ENCODE data around the gene UXT. TPM values are rescaled to one million over a fixed set of nuclear protein-coding genes. Genes with fewer than 3 reads are reported as not detected.
A peak's percentile ranks its signal among the peaks of the same experiment; 100 is the strongest.

Gene UXT
- total and polyA plus RNA-seq, 4 experiments from 2014 or later: 172 to 315 (median 232) TPM

DNA sequence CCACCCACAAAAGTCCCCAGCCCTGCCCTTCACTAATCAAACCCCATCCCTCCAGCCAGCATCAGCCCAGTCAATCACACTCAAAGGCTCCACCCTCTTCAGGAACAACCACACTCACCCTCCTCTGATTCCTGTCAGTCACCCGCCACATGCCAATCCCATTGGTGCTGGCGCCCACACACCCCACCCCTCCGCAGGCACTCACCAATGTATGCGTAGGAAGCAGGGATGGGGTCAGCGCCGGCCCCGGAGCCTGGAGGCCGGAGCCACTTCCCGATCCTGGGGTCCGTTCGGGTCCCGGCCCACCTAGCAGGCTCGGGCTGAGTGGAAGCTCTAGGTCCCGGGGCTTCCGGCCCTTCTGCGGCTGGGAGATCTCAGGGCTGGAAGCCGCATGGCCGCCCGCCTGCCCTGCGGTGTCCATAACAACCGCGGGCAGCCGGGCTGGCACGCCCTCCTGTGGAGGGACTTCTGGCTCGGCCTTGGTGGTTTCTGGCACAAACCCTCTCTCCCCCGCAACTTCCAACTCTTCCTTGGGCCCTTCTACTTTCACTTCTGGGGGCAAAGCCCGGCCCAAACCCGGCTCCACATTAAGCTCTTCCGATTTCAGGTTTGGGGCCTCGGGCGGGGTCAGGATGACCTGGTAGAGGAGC, 21.3 kb downstream of the UXT start:
- intact Hi-C loops (cut with micrococcal nuclease): loop anchor here (5.0 kb wide), 1 partner anchor 445 kb away; the partner anchor contains the start of gene UBA1
- peaks cover 0 to 18% (median 6%) of the 10 kb centered on the region in 4 donors for H3K4me1 Mint-ChIP-seq
- H3K4me3 Mint-ChIP-seq: peak overlapping the region; percentile 46 to 76 (median 64)
- H3K36me3 Mint-ChIP-seq: peaks cover 8 to 41% of the 10 kb centered on the region in 2 donors
- DNase-seq: peak in 4 of 5 donors; percentile 30 to 51 (median 38)
- H3K27ac Mint-ChIP-seq: peak overlapping the region; percentile 50 to 93 (median 87)
- H3K9me3 Mint-ChIP-seq: no peaks in the 10 kb centered on the region
- Histone ChIP-seq H3K27ac (ENCODE audit: low read depth, low read length) (no peak overlapping the region), H3K9me3 (ENCODE audit: control insufficient read depth in 1 of 2, low read length in 2 of 2) (no peaks in the 10 kb centered on the region), H3K36me3 (ENCODE audit: insufficient read depth, low read length) (peaks cover 27% of the 10 kb centered on the region), H3K4me3 (ENCODE audit: low read length in 2 of 2) (no peak overlapping the region), H3K27me3 (ENCODE audit: insufficient read depth, low read length) (no peaks in the 10 kb centered on the region), H3K4me1 (ENCODE audit: insufficient read depth, low read length) (no peaks in the 10 kb centered on the region)
- H3K27me3 Mint-ChIP-seq: no peaks in the 10 kb centered on the region
- POLR2A ChIA-PET (ENCODE audit: partially characterized antibody): no interaction called here
- CTCF ChIA-PET (ENCODE audit: partially characterized antibody): no interaction called here

DNA sequence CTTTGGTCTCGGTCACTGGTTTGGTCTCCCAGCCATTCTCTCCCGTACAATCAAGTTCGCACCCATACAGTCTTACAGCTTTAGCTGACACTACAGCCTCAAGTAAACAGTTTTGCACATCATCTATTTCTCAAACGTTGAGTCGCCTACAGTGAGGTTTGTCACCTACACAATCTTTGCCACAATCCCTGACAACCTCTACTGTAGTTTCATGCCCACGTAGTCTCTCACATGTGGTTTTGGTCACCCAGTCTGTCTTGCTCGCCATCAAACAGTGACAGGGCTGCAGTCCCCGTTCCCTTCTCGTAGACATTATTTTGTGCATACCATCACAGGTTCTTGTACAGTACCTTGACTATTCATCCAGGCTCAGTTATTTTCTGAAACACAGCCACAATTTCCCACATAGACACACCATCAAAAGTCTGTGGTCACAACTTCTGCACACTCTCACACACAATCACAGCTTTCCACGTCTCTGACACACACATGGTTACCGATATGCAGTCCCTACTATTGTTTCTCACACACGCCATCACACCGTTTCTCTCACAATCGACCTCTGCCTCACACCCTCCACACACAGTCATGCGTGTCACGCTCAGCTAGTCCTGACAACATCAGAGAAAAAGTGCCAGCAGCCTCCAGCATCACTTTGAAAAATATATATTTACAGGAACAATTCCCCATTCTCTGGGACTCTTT, 24.0 kb downstream of the UXT start:
- H3K4me1 Mint-ChIP-seq: peaks cover 2 to 25% (median 11%) of the 10 kb centered on the region in 4 donors
- no peak overlapping the region for H3K27ac Mint-ChIP-seq
- Histone ChIP-seq H3K27ac (ENCODE audit: low read depth, low read length) (no peak overlapping the region), H3K4me1 (ENCODE audit: insufficient read depth, low read length) (peaks cover 6% of the 10 kb centered on the region), H3K27me3 (ENCODE audit: insufficient read depth, low read length) (no peaks in the 10 kb centered on the region), H3K36me3 (ENCODE audit: insufficient read depth, low read length) (peaks cover 14% of the 10 kb centered on the region), H3K4me3 (ENCODE audit: low read length in 2 of 2) (no peak overlapping the region), H3K9me3 (ENCODE audit: control insufficient read depth in 1 of 2, low read length in 2 of 2) (no peaks in the 10 kb centered on the region)
- intact Hi-C loops (cut with micrococcal nuclease): loop anchor here (5.0 kb wide), 1 partner anchor 443 kb away; the partner anchor contains the start of gene UBA1
- ChIA-PET CTCF (ENCODE audit: partially characterized antibody) (no interaction called here), POLR2A (ENCODE audit: partially characterized antibody) (interaction anchor here (0.7 kb wide), 1 partner anchor 22 kb away, joined by 3 read pairs; no protein-coding TSS in a partner anchor)
- no peak overlapping the region for H3K4me3 Mint-ChIP-seq
- DNase-seq: peak in 1 of 5 donors; percentile 45
- H3K27me3 Mint-ChIP-seq: no peaks in the 10 kb centered on the region
- no peaks in the 10 kb centered on the region for H3K9me3 Mint-ChIP-seq
- peaks cover 6 to 31% of the 10 kb centered on the region in 2 donors for H3K36me3 Mint-ChIP-seq

DNA sequence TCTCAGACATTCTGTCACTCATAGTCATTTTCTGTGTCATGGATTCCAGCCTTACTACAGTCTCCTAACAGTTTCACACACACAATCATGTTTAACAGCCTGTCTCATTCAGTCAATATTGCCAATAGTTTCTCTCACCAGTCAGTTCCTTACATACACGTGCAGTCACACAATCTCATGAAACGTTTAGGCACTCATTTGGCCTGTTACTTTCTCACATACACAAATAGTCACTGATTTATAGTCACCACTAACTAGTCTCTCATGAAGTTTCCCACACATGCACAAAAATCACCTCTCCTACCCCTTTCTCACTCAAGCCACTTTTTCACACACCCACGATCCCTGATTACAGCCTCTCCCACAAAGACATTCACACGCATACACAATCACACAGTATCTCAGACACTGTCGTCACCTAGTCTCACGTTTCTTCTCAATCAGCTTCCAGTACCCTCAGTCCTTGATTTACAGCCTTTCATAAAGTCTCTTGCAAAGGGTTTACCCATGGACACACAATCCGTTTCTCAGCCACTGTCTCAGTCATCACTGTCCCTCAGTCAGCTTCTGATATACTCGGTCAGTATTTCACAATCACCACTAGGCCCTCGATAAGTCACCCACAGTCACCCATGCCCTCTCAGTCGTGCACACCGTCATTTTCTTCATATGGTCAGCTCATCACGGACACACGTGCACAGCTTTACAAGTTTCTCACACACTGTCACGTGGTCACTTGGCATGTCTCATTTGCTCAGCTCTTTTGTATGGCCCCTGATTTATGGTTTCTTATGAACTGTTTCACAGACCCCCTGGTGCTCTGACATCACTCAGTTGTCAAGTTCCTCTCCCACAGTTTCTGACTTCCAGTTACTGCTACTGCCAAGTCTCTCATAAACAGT, 25.0 kb downstream of the UXT start:
- Histone ChIP-seq H3K27me3 (ENCODE audit: insufficient read depth, low read length) (no peaks in the 10 kb centered on the region), H3K4me1 (ENCODE audit: insufficient read depth, low read length) (peaks cover 11% of the 10 kb centered on the region), H3K27ac (ENCODE audit: low read depth, low read length) (no peak overlapping the region), H3K4me3 (ENCODE audit: low read length in 2 of 2) (no peak overlapping the region), H3K9me3 (ENCODE audit: control insufficient read depth in 1 of 2, low read length in 2 of 2) (no peaks in the 10 kb centered on the region), H3K36me3 (ENCODE audit: insufficient read depth, low read length) (peaks cover 4% of the 10 kb centered on the region)
- Mint-ChIP-seq H3K9me3 (no peaks in the 10 kb centered on the region), H3K27me3 (no peaks in the 10 kb centered on the region), H3K27ac (no peak overlapping the region), H3K36me3 (peaks cover 0 to 22% of the 10 kb centered on the region in 2 donors), H3K4me1 (peaks cover 8 to 31% (median 18%) of the 10 kb centered on the region in 4 donors), H3K4me3 (no peak overlapping the region)
- ChIA-PET CTCF (ENCODE audit: partially characterized antibody) (no interaction called here), POLR2A (ENCODE audit: partially characterized antibody) (no interaction called here)
- intact Hi-C loops (cut with micrococcal nuclease): no loop called here
- DNase-seq: no peak

DNA sequence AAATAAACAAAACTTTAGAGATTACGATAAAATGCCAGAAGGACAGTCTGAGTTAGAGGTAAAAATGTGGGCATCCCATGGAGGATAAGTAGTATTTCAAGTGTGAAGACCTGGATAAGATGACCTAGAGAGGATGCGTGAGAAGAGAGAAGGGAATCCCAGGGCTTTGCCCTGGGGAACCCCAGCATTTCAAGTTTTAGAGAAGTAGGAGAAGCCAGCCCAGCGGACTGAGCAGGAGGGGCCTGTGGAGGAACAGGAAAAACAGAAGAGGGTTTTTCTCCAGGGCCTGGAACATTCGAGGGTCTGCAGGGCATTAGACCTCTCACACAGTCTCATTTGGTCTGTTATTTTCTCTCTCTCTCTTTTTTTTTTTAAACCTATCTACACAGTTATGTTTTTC, 26.3 kb downstream of the UXT start:
- Histone ChIP-seq H3K9me3 (ENCODE audit: control insufficient read depth in 1 of 2, low read length in 2 of 2) (no peaks in the 10 kb centered on the region), H3K27ac (ENCODE audit: low read depth, low read length) (no peak overlapping the region), H3K27me3 (ENCODE audit: insufficient read depth, low read length) (no peaks in the 10 kb centered on the region), H3K36me3 (ENCODE audit: insufficient read depth, low read length) (peaks cover 4% of the 10 kb centered on the region), H3K4me3 (ENCODE audit: low read length in 2 of 2) (no peak overlapping the region), H3K4me1 (ENCODE audit: insufficient read depth, low read length) (peaks cover 17% of the 10 kb centered on the region)
- intact Hi-C loops (cut with micrococcal nuclease): no loop called here
- H3K27ac Mint-ChIP-seq: peak overlapping the region in 5 of 7 donors; percentile 0 to 48 (median 24)
- peaks cover 0 to 12% of the 10 kb centered on the region in 2 donors for H3K36me3 Mint-ChIP-seq
- CTCF ChIA-PET (ENCODE audit: partially characterized antibody): no interaction called here
- no peak for DNase-seq
- no peak overlapping the region for H3K4me3 Mint-ChIP-seq
- POLR2A ChIA-PET (ENCODE audit: partially characterized antibody): no interaction called here
- no peaks in the 10 kb centered on the region for H3K27me3 Mint-ChIP-seq
- H3K9me3 Mint-ChIP-seq: no peaks in the 10 kb centered on the region
- H3K4me1 Mint-ChIP-seq: peaks cover 11 to 31% (median 22%) of the 10 kb centered on the region in 4 donors

DNA sequence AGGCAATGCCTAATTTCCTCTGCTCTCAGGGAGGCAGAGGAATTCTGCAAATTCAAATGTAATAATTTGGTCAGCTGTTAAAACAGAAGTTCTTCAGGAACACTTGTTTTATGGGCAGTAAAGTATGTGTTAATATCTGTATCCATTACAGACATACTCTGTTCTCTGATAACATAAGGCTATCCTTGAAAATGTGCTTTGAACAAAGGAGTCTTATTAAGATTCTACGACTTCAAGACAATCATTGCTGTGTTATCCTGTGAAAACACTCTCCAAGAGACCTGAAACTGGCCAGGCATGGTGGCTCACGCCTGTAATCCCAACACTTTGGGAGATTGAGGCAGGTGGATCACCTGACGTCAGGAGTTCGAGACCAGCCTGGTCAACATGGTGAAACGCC, 27.3 kb downstream of the UXT start:
- intact Hi-C loops (cut with micrococcal nuclease): no loop called here
- DNase-seq: no peak
- H3K4me1 Mint-ChIP-seq: peaks cover 11 to 23% (median 18%) of the 10 kb centered on the region in 4 donors
- H3K4me3 ChIP-seq (ENCODE audit: low read length in 2 of 2): no peak overlapping the region
- CTCF ChIA-PET (ENCODE audit: partially characterized antibody): no interaction called here
- peaks cover 4% of the 10 kb centered on the region for H3K36me3 ChIP-seq (ENCODE audit: insufficient read depth, low read length)
- H3K27me3 Mint-ChIP-seq: no peaks in the 10 kb centered on the region
- peaks cover 0 to 5% of the 10 kb centered on the region in 2 donors for H3K36me3 Mint-ChIP-seq
- no peak overlapping the region for H3K27ac Mint-ChIP-seq
- H3K27ac ChIP-seq (ENCODE audit: low read depth, low read length): no peak overlapping the region
- H3K4me3 Mint-ChIP-seq: no peak overlapping the region
- no peaks in the 10 kb centered on the region for H3K9me3 ChIP-seq (ENCODE audit: control insufficient read depth in 1 of 2, low read length in 2 of 2)
- peaks cover 17% of the 10 kb centered on the region for H3K4me1 ChIP-seq (ENCODE audit: insufficient read depth, low read length)
- H3K27me3 ChIP-seq (ENCODE audit: insufficient read depth, low read length): no peaks in the 10 kb centered on the region
- POLR2A ChIA-PET (ENCODE audit: partially characterized antibody): interaction anchor here (1.1 to 1.9 kb wide), 3 partner anchors 16 to 441 kb away, joined by 3 to 9 read pairs (median 7); no protein-coding TSS in a partner anchor
- H3K9me3 Mint-ChIP-seq: no peaks in the 10 kb centered on the region

DNA sequence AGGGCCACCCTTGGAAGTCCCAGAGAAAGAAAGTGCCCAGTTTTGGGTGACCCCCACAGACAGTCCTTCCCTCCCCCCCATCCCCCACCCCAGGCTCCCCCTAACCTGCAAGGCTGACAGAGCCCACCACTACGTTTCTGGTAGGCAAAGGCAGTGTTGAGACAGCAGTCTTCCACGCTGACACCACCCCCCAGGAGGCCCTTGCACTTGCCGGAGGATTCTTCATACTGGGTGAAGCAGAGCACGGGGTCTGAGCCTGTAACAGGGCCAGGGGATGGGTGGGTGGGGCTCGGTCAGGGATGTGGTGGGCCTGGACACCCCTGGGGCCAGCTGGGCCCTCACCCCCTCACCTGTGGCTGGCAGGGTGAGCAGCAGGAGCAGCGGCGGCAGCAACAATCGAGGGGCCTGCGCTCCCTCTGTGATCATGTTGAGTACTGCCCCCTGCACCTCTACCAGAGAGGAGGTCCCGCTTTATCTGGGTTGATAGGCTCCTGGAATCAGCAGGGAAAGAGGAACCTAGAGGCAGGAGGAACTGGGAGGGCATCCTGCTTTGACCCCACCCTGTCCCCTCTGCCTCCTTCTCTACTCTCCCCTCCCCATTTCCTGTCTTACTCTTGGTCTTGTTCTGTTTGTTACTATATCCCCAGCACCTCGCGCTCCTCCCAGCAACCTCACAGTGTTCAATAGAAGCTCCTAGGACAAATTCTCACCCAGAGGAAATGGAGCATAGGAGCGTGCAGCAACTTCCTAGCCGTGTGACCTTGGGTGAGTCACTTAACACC, 29.4 kb downstream of the UXT start, which contains the start of gene CFP:
TSS of gene CFP (minus strand) at position 512 of the 782 bp plus-strand sequence. CDS start at position 426, 86 bp downstream.
- Histone ChIP-seq H3K36me3 (ENCODE audit: insufficient read depth, low read length) (no peaks in the 10 kb centered on the region), H3K27me3 (ENCODE audit: insufficient read depth, low read length) (no peaks in the 10 kb centered on the region), H3K27ac (ENCODE audit: low read depth, low read length) (peak within 1 kb of the TSS; percentile 21), H3K4me3 (ENCODE audit: low read length in 2 of 2) (peak within 1 kb of the TSS; percentile 17 to 30), H3K9me3 (ENCODE audit: control insufficient read depth in 1 of 2, low read length in 2 of 2) (no peaks in the 10 kb centered on the region), H3K4me1 (ENCODE audit: insufficient read depth, low read length) (peaks cover 17% of the 10 kb centered on the region)
- DNase-seq: peak in 2 of 5 donors; percentile 18 to 24
- ChIA-PET CTCF (ENCODE audit: partially characterized antibody) (interaction anchor here (0.9 to 1.4 kb wide), 9 partner anchors 10 to 105 kb away, joined by 3 to 7 read pairs (median 3); partner anchors contain the start of gene ELK1), POLR2A (ENCODE audit: partially characterized antibody) (interaction anchor here (0.6 to 3.3 kb wide), 8 partner anchors 9 to 68 kb away, joined by 3 to 9 read pairs (median 7); partner anchors contain the start of genes ELK1, SYN1 and TIMP1)
- peaks cover 0 to 9% of the 10 kb centered on the region in 2 donors for H3K36me3 Mint-ChIP-seq
- peak within 1 kb of the TSS; percentile 80 to 90 (median 86) for H3K4me3 Mint-ChIP-seq
- peaks cover 11 to 20% (median 18%) of the 10 kb centered on the region in 4 donors for H3K4me1 Mint-ChIP-seq
- no peaks in the 10 kb centered on the region for H3K9me3 Mint-ChIP-seq
- intact Hi-C loops (cut with micrococcal nuclease): loop anchor here (1.0 kb wide), 1 partner anchor 68 kb away; the partner anchor contains the start of gene ARAF
- H3K27me3 Mint-ChIP-seq: no peaks in the 10 kb centered on the region
- H3K27ac Mint-ChIP-seq: peak within 1 kb of the TSS; percentile 65 to 94 (median 88)
